PC-3 (cell line): Measurements from ENCODE around the gene CRYBG3.

Source experiments
- EZH2phosphoT487 ChIP-seq: fragments of 300-600 bp; sonication (generic); IDR thresholded peaks from 2 replicates; pipeline ENCODE4 v1.6.1; 2018; ENCODE audit warnings: mild to moderate bottlenecking, antibody characterized with exemption, low read length, borderline replicate concordance
- TF ChIP-seq, protein P1 (sequence below): fragments of 300-600 bp; sonication (generic); conservative IDR thresholded peaks from 2 replicates; pipeline ENCODE4 v1.5.1; 2017; ENCODE audit warnings: antibody characterized with exemption, low read depth, mild to moderate bottlenecking, low read length

DNA sequence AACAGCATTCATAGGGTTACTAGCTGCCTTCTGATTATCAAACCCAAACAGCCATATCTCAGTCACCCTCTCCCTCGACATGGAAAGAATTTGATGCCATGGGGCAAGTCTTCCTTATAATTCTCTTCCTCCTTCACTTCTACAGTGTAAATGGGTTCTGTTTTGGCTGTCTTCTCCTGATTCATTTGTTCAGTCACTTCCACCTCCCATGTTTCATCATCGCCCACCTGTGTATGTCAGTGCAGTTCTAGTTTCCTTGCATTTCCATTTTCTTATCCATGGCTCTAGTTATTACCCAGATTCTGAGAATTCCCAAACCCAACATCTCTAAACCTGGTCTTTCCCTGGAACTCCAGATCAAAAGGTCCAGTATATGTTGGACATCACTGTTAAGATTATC lies 109.4 kb downstream of the CRYBG3 start:
- TF ChIP-seq, protein P1, sequence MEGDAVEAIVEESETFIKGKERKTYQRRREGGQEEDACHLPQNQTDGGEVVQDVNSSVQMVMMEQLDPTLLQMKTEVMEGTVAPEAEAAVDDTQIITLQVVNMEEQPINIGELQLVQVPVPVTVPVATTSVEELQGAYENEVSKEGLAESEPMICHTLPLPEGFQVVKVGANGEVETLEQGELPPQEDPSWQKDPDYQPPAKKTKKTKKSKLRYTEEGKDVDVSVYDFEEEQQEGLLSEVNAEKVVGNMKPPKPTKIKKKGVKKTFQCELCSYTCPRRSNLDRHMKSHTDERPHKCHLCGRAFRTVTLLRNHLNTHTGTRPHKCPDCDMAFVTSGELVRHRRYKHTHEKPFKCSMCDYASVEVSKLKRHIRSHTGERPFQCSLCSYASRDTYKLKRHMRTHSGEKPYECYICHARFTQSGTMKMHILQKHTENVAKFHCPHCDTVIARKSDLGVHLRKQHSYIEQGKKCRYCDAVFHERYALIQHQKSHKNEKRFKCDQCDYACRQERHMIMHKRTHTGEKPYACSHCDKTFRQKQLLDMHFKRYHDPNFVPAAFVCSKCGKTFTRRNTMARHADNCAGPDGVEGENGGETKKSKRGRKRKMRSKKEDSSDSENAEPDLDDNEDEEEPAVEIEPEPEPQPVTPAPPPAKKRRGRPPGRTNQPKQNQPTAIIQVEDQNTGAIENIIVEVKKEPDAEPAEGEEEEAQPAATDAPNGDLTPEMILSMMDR = no peak
- TF ChIP-seq EZH2phosphoT487 = no peak
